SK-N-MC (cell line): Measurements from ENCODE around the gene BICD2.

ENCODE experiments used
- DNase-seq: peaks from one replicate; pipeline ENCODE4 v3.0.0-alpha.2; 2011; ENCODE audit warnings: low read depth, low spot score
- H3K27ac ChIP-seq: fragments of 200-600 bp; sonication (generic); 2 replicates; pipeline ENCODE4 v1.5.1; 2016; ENCODE audit warnings: mixed run types
- H3K36me3 ChIP-seq: fragments of 200-600 bp; sonication (generic); 2 replicates; pipeline ENCODE4 v1.6.1; 2017; ENCODE audit warnings: antibody characterized with exemption, low read length, mixed read lengths; ENCODE audit not compliant: insufficient read depth
- H3K4me3 ChIP-seq: fragments of 200-600 bp; sonication (generic); 2 replicates; pipeline ENCODE4 v1.5.1; 2016
- H3K9ac ChIP-seq: fragments of 200-600 bp; sonication (generic); 2 replicates; pipeline ENCODE4 v1.8.0; 2017; ENCODE audit warnings: mixed run types, mixed read lengths; ENCODE audit not compliant: insufficient read length
- H3K9me3 ChIP-seq: fragments of 200-600 bp; sonication (generic); 2 replicates; pipeline ENCODE4 v1.6.1; 2017; ENCODE audit warnings: low read depth, mild to moderate bottlenecking, antibody characterized with exemption, low read length, moderate library complexity, mixed read lengths
- EZH2 ChIP-seq: fragments of 200-600 bp; sonication (generic); IDR thresholded peaks from one replicate; pipeline ENCODE4 v1.6.1; 2017; ENCODE audit warnings: antibody characterized with exemption
- FOXP2 ChIP-seq: optimal IDR thresholded peaks from 2 replicates; pipeline ENCODE3; 2011; ENCODE audit warnings: mild to moderate bottlenecking, moderate library complexity; ENCODE audit not compliant: insufficient read depth; ENCODE audit errors: extremely low read length, control extremely low read depth
- POLR2AphosphoS5 ChIP-seq: IDR thresholded peaks from 2 replicates; pipeline ENCODE4 v1.6.1; 2012; ENCODE audit warnings: mild to moderate bottlenecking, low read depth, low read length, borderline replicate concordance

The BICD2 gene

GRCh38 chr9:92728831-92729734, 35.5 kb downstream of the BICD2 start:
- Histone ChIP-seq H3K36me3 (no peaks in the 10 kb centered on the region), H3K9me3 (no peaks in the 10 kb centered on the region), H3K9ac (no peak overlapping the region), H3K27ac (no peak overlapping the region), H3K4me3 (no peak overlapping the region)
- DNase-seq = no peak
- TF ChIP-seq POLR2AphosphoS5 (no peak), EZH2 (no peak)

GRCh38 chr9:92727716-92728700, 36.6 kb downstream of the BICD2 start:
- Histone ChIP-seq H3K9me3 (no peaks in the 10 kb centered on the region), H3K4me3 (no peak overlapping the region), H3K36me3 (no peaks in the 10 kb centered on the region), H3K27ac (no peak overlapping the region), H3K9ac (no peak overlapping the region)
- no peak for TF ChIP-seq FOXP2
- no peak for TF ChIP-seq EZH2
- no peak for TF ChIP-seq POLR2AphosphoS5
- DNase-seq = no peak

GRCh38 chr9:92726971-92727715, 37.5 kb downstream of the BICD2 start:
- H3K4me3 ChIP-seq = no peak overlapping the region
- no peaks in the 10 kb centered on the region for H3K9me3 ChIP-seq
- no peak overlapping the region for H3K27ac ChIP-seq
- DNase-seq = no peak
- H3K36me3 ChIP-seq = peaks cover 6% of the 10 kb centered on the region; the same call in 1 of the 2 replicates
- H3K9ac ChIP-seq = no peak overlapping the region
- TF ChIP-seq FOXP2 (no peak), EZH2 (no peak), POLR2AphosphoS5 (no peak)

GRCh38 chr9:92726348-92726747, 38.3 kb downstream of the BICD2 start:
- Histone ChIP-seq H3K4me3 (no peak overlapping the region), H3K27ac (no peak overlapping the region), H3K9ac (no peak overlapping the region), H3K9me3 (no peaks in the 10 kb centered on the region), H3K36me3 (peaks cover 11% of the 10 kb centered on the region; the same call in 1 of the 2 replicates)
- DNase-seq = no peak
- TF ChIP-seq EZH2 (no peak), FOXP2 (no peak), POLR2AphosphoS5 (no peak)

GRCh38 chr9:92725766-92726165, 38.9 kb downstream of the BICD2 start:
- Histone ChIP-seq H3K27ac (no peak overlapping the region), H3K36me3 (peaks cover 12% of the 10 kb centered on the region; the same call in 1 of the 2 replicates), H3K4me3 (no peak overlapping the region), H3K9ac (no peak overlapping the region), H3K9me3 (no peaks in the 10 kb centered on the region)
- DNase-seq = no peak
- TF ChIP-seq EZH2 (no peak), FOXP2 (no peak), POLR2AphosphoS5 (no peak)

- no peak for DNase-seq
- Histone ChIP-seq H3K36me3 (peaks cover 16% of the 10 kb centered on the region; the same call in 1 of the 2 replicates), H3K4me3 (no peak overlapping the region), H3K27ac (no peak overlapping the region), H3K9me3 (no peaks in the 10 kb centered on the region), H3K9ac (no peak overlapping the region)
- no peak for TF ChIP-seq FOXP2
- no peak for TF ChIP-seq POLR2AphosphoS5
- no peak for TF ChIP-seq EZH2
Observed at GRCh38 chr9:92725266-92725545, 39.4 kb downstream of the BICD2 start.

- Histone ChIP-seq H3K27ac (no peak overlapping the region), H3K9ac (no peak overlapping the region), H3K36me3 (peaks cover 21% of the 10 kb centered on the region; the same call in 1 of the 2 replicates), H3K9me3 (no peaks in the 10 kb centered on the region), H3K4me3 (no peak overlapping the region)
- no peak for TF ChIP-seq POLR2AphosphoS5
- no peak for TF ChIP-seq FOXP2
- no peak for TF ChIP-seq EZH2
- no peak for DNase-seq
Observed at GRCh38 chr9:92724528-92725265, 39.9 kb downstream of the BICD2 start.
